Measurements from ENCODE around the gene RAI1.

The RAI1 gene

DNA sequence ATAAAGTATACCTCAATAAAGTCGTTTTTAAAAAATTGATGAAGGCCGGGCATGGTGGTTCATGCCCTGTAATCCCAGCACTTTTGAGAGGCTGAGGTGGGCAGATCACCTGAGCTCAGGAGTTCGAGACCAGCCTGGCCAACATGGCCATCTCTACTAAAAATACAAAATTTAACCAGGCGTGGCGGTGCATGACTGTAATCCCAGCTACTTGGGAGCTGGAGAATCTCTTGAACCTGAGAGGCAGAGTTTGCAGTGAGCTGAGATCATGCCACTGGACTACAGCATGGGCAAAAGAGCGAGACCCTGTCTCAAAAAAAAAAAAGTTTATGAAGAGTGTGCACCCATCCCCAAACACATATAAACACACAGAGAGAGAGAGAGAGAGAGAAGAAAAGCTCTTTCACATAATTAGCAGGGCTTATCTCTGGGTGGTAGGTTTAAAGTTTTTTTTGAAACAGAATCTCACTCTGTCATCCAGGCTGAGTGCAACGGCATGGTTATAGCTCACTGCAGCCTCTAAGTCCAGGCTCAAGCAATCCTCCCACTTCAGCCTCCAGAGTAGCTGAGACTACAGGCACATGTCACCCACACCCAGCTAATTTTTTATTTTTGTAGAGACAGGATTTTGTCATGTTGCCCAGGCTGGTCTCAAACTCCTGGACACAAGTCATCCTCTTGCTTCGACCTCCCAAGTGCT lies 152.6 kb downstream of the RAI1 start:
- ATAC-seq = no peak
- TF ChIP-seq RARB (CRISPR knock-in tag; IDR thresholded peaks at IDR 0.05) (no peak), ZC3H10 (CRISPR knock-in tag; IDR thresholded peaks at IDR 0.05) (no peak), OSR1 (CRISPR knock-in tag; IDR thresholded peaks at IDR 0.05) (no peak), TOX (CRISPR knock-in tag; IDR thresholded peaks at IDR 0.05; ENCODE audit: borderline replicate concordance) (no peak), ZNF70 (CRISPR knock-in tag; IDR thresholded peaks at IDR 0.05) (no peak), SNAI2 (CRISPR knock-in tag; IDR thresholded peaks at IDR 0.05) (no peak), POU6F1 (CRISPR knock-in tag; IDR thresholded peaks at IDR 0.05; ENCODE audit: borderline replicate concordance, low read depth) (no peak), ESRRG (CRISPR knock-in tag; IDR thresholded peaks at IDR 0.05) (no peak)

GRCh38 chr17:17834974-17835373 lies 153.7 kb downstream of the RAI1 start:
- no peak for ATAC-seq
- no peak for TF ChIP-seq ARNTL (CRISPR knock-in tag; IDR thresholded peaks at IDR 0.05; ENCODE audit: borderline replicate concordance, low read depth)
- TF ChIP-seq ZNF70 (CRISPR knock-in tag; IDR thresholded peaks at IDR 0.05) = no peak
- TF ChIP-seq CSRNP3 (CRISPR knock-in tag; IDR thresholded peaks at IDR 0.05) = no peak
- TF ChIP-seq RARB (CRISPR knock-in tag; IDR thresholded peaks at IDR 0.05) = no peak
- no peak for TF ChIP-seq TCF4 (CRISPR knock-in tag; IDR thresholded peaks at IDR 0.05; ENCODE audit: borderline replicate concordance)
- TF ChIP-seq ZNF8 (CRISPR knock-in tag; IDR thresholded peaks at IDR 0.05) = no peak
- no peak for TF ChIP-seq ZFP3 (CRISPR knock-in tag; IDR thresholded peaks at IDR 0.05)
- TF ChIP-seq PPARA (CRISPR knock-in tag; IDR thresholded peaks at IDR 0.05; ENCODE audit: borderline replicate concordance) = no peak
- TF ChIP-seq, protein P1, sequence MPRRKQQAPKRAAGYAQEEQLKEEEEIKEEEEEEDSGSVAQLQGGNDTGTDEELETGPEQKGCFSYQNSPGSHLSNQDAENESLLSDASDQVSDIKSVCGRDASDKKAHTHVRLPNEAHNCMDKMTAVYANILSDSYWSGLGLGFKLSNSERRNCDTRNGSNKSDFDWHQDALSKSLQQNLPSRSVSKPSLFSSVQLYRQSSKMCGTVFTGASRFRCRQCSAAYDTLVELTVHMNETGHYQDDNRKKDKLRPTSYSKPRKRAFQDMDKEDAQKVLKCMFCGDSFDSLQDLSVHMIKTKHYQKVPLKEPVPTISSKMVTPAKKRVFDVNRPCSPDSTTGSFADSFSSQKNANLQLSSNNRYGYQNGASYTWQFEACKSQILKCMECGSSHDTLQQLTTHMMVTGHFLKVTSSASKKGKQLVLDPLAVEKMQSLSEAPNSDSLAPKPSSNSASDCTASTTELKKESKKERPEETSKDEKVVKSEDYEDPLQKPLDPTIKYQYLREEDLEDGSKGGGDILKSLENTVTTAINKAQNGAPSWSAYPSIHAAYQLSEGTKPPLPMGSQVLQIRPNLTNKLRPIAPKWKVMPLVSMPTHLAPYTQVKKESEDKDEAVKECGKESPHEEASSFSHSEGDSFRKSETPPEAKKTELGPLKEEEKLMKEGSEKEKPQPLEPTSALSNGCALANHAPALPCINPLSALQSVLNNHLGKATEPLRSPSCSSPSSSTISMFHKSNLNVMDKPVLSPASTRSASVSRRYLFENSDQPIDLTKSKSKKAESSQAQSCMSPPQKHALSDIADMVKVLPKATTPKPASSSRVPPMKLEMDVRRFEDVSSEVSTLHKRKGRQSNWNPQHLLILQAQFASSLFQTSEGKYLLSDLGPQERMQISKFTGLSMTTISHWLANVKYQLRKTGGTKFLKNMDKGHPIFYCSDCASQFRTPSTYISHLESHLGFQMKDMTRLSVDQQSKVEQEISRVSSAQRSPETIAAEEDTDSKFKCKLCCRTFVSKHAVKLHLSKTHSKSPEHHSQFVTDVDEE (CRISPR knock-in tag; IDR thresholded peaks at IDR 0.05) = no peak

DNA sequence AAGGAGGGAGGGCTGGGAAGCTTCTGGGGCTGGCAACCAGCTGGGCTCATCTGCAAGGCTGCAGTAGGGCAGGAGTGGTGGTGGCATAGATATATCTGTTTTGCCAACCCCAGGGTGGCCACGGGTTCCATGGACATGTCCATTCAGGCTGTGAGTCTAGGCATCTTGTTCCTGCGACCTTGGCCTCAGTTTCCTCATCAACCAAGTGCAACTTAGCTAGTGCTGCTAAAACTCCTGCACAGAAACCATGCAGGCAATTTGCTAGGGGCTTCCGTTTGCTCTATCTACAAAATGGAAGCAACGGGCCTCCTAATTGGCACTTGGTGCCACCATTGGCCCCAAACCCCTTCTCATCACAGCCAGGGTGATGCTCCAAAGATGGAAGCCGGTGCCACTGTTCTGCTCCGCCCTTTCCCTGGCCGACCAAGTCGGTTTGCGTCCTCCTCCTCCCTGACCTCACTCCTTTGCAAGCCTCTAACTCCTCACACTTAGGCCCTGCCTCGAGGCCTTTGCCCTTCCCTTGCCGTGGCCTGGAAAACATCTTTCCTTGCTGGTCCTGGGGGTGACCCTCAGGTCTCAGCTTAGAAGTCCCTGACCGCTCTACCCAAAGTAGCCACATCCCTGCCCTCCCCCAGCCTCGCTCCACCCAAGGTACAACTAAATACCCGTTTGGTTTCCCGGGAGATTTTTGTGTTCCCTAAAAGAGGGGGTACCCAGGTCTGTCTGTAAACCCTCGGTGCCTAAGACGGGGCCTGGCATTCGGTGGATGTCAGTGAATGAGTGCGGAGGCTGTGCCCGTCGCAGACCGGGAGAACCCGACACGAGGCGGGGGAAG lies 154.4 kb downstream of the RAI1 start:
- TF ChIP-seq ZFP3 (CRISPR knock-in tag; IDR thresholded peaks at IDR 0.05) (peak; percentile 85), PPARA (CRISPR knock-in tag; IDR thresholded peaks at IDR 0.05; ENCODE audit: borderline replicate concordance) (no peak), SNAI2 (CRISPR knock-in tag; IDR thresholded peaks at IDR 0.05) (peak; percentile 64; the same call in 1 of the 2 replicates), ARNTL (CRISPR knock-in tag; IDR thresholded peaks at IDR 0.05; ENCODE audit: borderline replicate concordance, low read depth) (no peak), RARB (CRISPR knock-in tag; IDR thresholded peaks at IDR 0.05) (no peak), CSDC2 (CRISPR knock-in tag; IDR thresholded peaks at IDR 0.05) (0 out of 2 replicates have a peak, but pooled peaks have one; percentile 31), ISL1 (CRISPR knock-in tag; IDR thresholded peaks at IDR 0.05) (peak; percentile 24; the same call in 1 of the 2 replicates), POU6F1 (CRISPR knock-in tag; IDR thresholded peaks at IDR 0.05; ENCODE audit: borderline replicate concordance, low read depth) (no peak)
- TF ChIP-seq, protein P2, sequence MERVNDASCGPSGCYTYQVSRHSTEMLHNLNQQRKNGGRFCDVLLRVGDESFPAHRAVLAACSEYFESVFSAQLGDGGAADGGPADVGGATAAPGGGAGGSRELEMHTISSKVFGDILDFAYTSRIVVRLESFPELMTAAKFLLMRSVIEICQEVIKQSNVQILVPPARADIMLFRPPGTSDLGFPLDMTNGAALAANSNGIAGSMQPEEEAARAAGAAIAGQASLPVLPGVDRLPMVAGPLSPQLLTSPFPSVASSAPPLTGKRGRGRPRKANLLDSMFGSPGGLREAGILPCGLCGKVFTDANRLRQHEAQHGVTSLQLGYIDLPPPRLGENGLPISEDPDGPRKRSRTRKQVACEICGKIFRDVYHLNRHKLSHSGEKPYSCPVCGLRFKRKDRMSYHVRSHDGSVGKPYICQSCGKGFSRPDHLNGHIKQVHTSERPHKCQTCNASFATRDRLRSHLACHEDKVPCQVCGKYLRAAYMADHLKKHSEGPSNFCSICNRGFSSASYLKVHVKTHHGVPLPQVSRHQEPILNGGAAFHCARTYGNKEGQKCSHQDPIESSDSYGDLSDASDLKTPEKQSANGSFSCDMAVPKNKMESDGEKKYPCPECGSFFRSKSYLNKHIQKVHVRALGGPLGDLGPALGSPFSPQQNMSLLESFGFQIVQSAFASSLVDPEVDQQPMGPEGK (CRISPR knock-in tag; IDR thresholded peaks at IDR 0.05; ENCODE audit: borderline replicate concordance) = no peak
- ATAC-seq = no peak

All from SK-N-SH treated with all-trans-retinoic acid at 6 μM for 48 hours (cell line).